Glutamatergic neuron (in vitro differentiated cells): ENCODE measurements around the gene CCDC192. TPM values are rescaled to one million over a fixed set of nuclear protein-coding genes. Genes with fewer than 3 reads are reported as not detected.

ENCODE experiments used
- DNase-seq: peaks from one replicate; pipeline ENCODE4 v3.0.0; 2022
- H3K27ac Mint-ChIP-seq: one replicate; pipeline ENCODE4 v1.8.0; 2020; ENCODE audit warnings: mild to moderate bottlenecking, mixed read lengths, inconsistent platforms; ENCODE audit not compliant: unreplicated experiment
- H3K27me3 Mint-ChIP-seq: one replicate; pipeline ENCODE4 v1.8.0; 2020; ENCODE audit warnings: mild to moderate bottlenecking, moderate library complexity, mixed read lengths, inconsistent platforms; ENCODE audit not compliant: unreplicated experiment
- H3K36me3 Mint-ChIP-seq: one replicate; pipeline ENCODE4 v1.8.0; 2020; ENCODE audit warnings: mild to moderate bottlenecking, mixed read lengths, inconsistent platforms; ENCODE audit not compliant: unreplicated experiment
- H3K4me1 Mint-ChIP-seq: one replicate; pipeline ENCODE4 v1.8.0; 2020; ENCODE audit warnings: mild to moderate bottlenecking, low read depth, mixed read lengths, inconsistent platforms; ENCODE audit not compliant: unreplicated experiment
- H3K4me3 Mint-ChIP-seq: one replicate; pipeline ENCODE4 v1.8.0; 2020; ENCODE audit warnings: mild to moderate bottlenecking, mixed read lengths, inconsistent platforms; ENCODE audit not compliant: unreplicated experiment
- H3K9me3 Mint-ChIP-seq: one replicate; pipeline ENCODE4 v1.8.0; 2020; ENCODE audit warnings: mild to moderate bottlenecking, moderate library complexity, mixed read lengths, inconsistent platforms; ENCODE audit not compliant: unreplicated experiment
- CTCF ChIP-seq: fragments of 200-600 bp; sonication (generic); IDR thresholded peaks from one replicate; pipeline ENCODE4 v1.5.0; 2021; ENCODE audit not compliant: partially characterized antibody, unreplicated experiment
- total RNA-seq: library from RNA; stranded (reverse); fragmentation: NEBNext Ultra II Directional; extraction: Animal tissue kit (Norgen Biotek cat#: 25700); gene quantifications from one replicate; pipeline ENCODE4 v1.2.1, GENCODE V29; 2021; ENCODE audit not compliant: unreplicated experiment

CCDC192 gene
- total RNA-seq, 1 donor from 2014 or later = not detected

- no peaks in the 10 kb centered on the region for H3K36me3 Mint-ChIP-seq
- no peak for TF ChIP-seq CTCF
- peaks cover 5% of the 10 kb centered on the region for H3K9me3 Mint-ChIP-seq
- H3K27me3 Mint-ChIP-seq = peaks cover 2% of the 10 kb centered on the region
- H3K4me3 Mint-ChIP-seq = no peak overlapping the region
- H3K4me1 Mint-ChIP-seq = no peaks in the 10 kb centered on the region
- no peak overlapping the region for H3K27ac Mint-ChIP-seq
- no peak for DNase-seq
These were observed 265.8 kb downstream of the CCDC192 start for GRCh38 chr5:127969002-127969401.

GRCh38 chr5:127969651-127970050, 266.5 kb downstream of the CCDC192 start:
- no peak for TF ChIP-seq CTCF
- Mint-ChIP-seq H3K27me3 (peaks cover 2% of the 10 kb centered on the region), H3K4me1 (no peaks in the 10 kb centered on the region), H3K27ac (no peak overlapping the region), H3K36me3 (no peaks in the 10 kb centered on the region), H3K4me3 (no peak overlapping the region), H3K9me3 (peaks cover 5% of the 10 kb centered on the region)
- DNase-seq = no peak

GRCh38 chr5:127970081-127970480, 266.9 kb downstream of the CCDC192 start:
- Mint-ChIP-seq H3K9me3 (peaks cover 5% of the 10 kb centered on the region), H3K4me3 (no peak overlapping the region), H3K27ac (no peak overlapping the region), H3K27me3 (no peaks in the 10 kb centered on the region), H3K36me3 (no peaks in the 10 kb centered on the region), H3K4me1 (no peaks in the 10 kb centered on the region)
- no peak for TF ChIP-seq CTCF
- no peak for DNase-seq

- H3K9me3 Mint-ChIP-seq = peaks cover 2% of the 10 kb centered on the region
- no peak for DNase-seq
- no peaks in the 10 kb centered on the region for H3K27me3 Mint-ChIP-seq
- no peaks in the 10 kb centered on the region for H3K36me3 Mint-ChIP-seq
- no peak for TF ChIP-seq CTCF
- no peak overlapping the region for H3K27ac Mint-ChIP-seq
- H3K4me1 Mint-ChIP-seq = no peaks in the 10 kb centered on the region
- no peak overlapping the region for H3K4me3 Mint-ChIP-seq
These were observed 267.7 kb downstream of the CCDC192 start for GRCh38 chr5:127970854-127971425.

- no peaks in the 10 kb centered on the region for H3K4me1 Mint-ChIP-seq
- DNase-seq = no peak
- TF ChIP-seq CTCF = no peak
These were observed 272.8 kb downstream of the CCDC192 start for GRCh38 chr5:127975961-127976360.

More at GRCh38 chr5:127975961-127976360, 272.8 kb downstream of the CCDC192 start:
- Mint-ChIP-seq H3K27ac (no peak overlapping the region), H3K27me3 (no peaks in the 10 kb centered on the region), H3K4me3 (no peak overlapping the region), H3K36me3 (no peaks in the 10 kb centered on the region), H3K9me3 (no peaks in the 10 kb centered on the region)
